Motor neuron (in vitro differentiated cells): ENCODE data around the gene TMTC1. TPM values are rescaled to one million over a fixed set of nuclear protein-coding genes. Genes with fewer than 3 reads are reported as not detected.
A peak's percentile ranks its signal among the peaks of the same experiment; 100 is the strongest.

Experiments used
- ATAC-seq, 8 experiments: fragments of 200-7000 bp; cut with Tn5 transposase; replicated peaks in 6 of 8; 2 replicates each; pipeline ENCODE4 v1.8.0; 2021; ENCODE audit warnings: mild to moderate bottlenecking in 8 of 8, moderate library complexity in 8 of 8
- H3K27ac ChIP-seq, 2 donors: fragments of 250-450 bp; sonication (Bioruptor Pico); 2 replicates each; pipeline ENCODE4 v1.9.0; 2021; ENCODE audit warnings: antibody characterized with exemption in 2 of 2, mild to moderate bottlenecking in 2 of 2, moderate library complexity in 1 of 2
- H3K4me1 ChIP-seq, 2 donors: fragments of 250-450 bp; sonication (Bioruptor Pico); replicated peaks in 1 of 2; 2 replicates each; pipeline ENCODE4 v1.6.1; 2021; ENCODE audit warnings: antibody characterized with exemption in 2 of 2, mild to moderate bottlenecking in 2 of 2, moderate library complexity in 1 of 2
- H3K4me3 ChIP-seq, 5 donors: fragments of 250-450 bp; sonication (Bioruptor Pico); 2 replicates each; pipeline ENCODE4 v1.9.0; 2021; ENCODE audit warnings: antibody characterized with exemption in 5 of 5, mild to moderate bottlenecking in 5 of 5, moderate library complexity in 4 of 5
- WGBS, 10 experiments: fragments of 450-650 bp; shearing (Covaris generic); methylation state at CpG; one replicate each; pipeline ENCODE4 v1.0.0; 2022; 5-methylcytosine and 5-hydroxymethylcytosine counted together
- in situ Hi-C, 9 experiments: fragments of 400-800 bp; cut with MboI; loops; one replicate each; pipeline ENCODE4 v1.15.0; 2021; ENCODE audit warnings: low sequenced_read_pairs in 9 of 9, low pct_unique_long_range_greater_than_20kb in 2 of 9; ENCODE audit not compliant: unreplicated experiment in 9 of 9
- total RNA-seq, 8 experiments: library from RNA; unstranded; fragments of 300-600 nt; gene quantifications; 2 replicates each; pipeline versions ENCODE4 v1.2.3 to v1.2.4, GENCODE V29; 2022

The TMTC1 gene
- total RNA-seq, 8 experiments from 2014 or later, result 5.8 to 98.0 (median 10.4) TPM

GRCh38 chr12:29743801-29744200 lies 39.9 kb downstream of the TMTC1 start:
- 0 to 83% (median 33%) methylated on average over 1 to 3 of the region's 3 CpGs; no CpG with 5 or more reads in 2 of the 10 experiments for WGBS, 10 experiments
- no peak overlapping the region for H3K4me3 ChIP-seq
- ATAC-seq, result peak in 6 of 8 experiments; percentile 26 to 99 (median 94)
- H3K4me1 ChIP-seq, result no peaks in the 10 kb centered on the region
- no peak overlapping the region for H3K27ac ChIP-seq
- in situ Hi-C loops, result no loop called here

DNA sequence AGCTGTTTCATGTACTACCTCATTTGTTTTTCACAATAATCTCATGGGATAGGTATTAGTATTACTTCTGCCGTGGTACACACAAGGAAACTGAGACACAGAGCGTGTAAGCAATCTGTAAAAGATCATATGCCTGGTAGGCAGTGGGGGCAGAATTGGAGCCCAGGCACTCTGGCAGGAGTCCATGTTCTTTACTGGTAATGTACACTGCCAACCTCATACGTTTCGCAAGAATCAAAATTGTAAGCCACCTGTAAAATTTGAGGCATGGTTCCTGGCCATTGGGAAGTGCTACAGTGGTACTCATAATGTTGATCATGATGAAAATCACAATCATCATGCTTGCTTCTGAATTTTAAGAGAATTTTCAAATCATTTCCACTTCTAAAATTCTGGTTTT lies 40.7 kb downstream of the TMTC1 start:
- no peak for ATAC-seq

DNA sequence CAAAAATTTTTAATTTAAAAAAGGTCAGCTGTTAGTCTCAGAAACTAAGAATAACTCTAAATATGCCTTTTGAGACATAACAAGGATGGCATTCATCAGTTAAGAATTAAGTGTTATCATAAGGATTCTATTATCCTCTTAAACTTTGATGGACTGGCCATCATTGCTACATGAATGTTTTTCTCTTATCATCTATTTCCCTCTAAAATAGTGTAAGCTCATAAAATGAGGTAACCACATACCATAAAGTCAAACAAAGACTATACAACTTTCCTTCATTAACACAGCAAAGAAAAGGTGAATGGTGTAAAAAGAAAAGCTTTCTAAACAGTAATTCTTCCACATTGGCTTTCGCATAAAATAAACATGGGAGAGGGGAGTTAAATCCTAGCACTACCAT lies 41.1 kb downstream of the TMTC1 start:
- in situ Hi-C loops, result no loop called here

More for the DNA sequence above, 40.7 kb downstream of the TMTC1 start:
- in situ Hi-C loops, result no loop called here
- H3K4me1 ChIP-seq, result no peaks in the 10 kb centered on the region
- no peak overlapping the region for H3K27ac ChIP-seq
- H3K4me3 ChIP-seq, result no peak overlapping the region
- WGBS, 10 experiments, result 51 to 100% (median 95%) methylated on average over 2 to 4 of the region's 4 CpGs; no CpG with 5 or more reads in 2 of the 10 experiments

GRCh38 chr12:29741342-29742241 lies 42.1 kb downstream of the TMTC1 start:
- no peak overlapping the region for H3K27ac ChIP-seq
- H3K4me1 ChIP-seq, result no peaks in the 10 kb centered on the region
- ATAC-seq, result no peak
- no peak overlapping the region for H3K4me3 ChIP-seq
- in situ Hi-C loops, result no loop called here
- 53 to 100% (median 90%) methylated on average over 1 to 7 of the region's 7 CpGs for WGBS, 10 experiments

More for the DNA sequence above, 41.1 kb downstream of the TMTC1 start:
- WGBS, 10 experiments, result 25 to 100% (median 100%) methylated on average over 1 of the region's 1 CpG; no CpG with 5 or more reads in 3 of the 10 experiments
- Histone ChIP-seq H3K4me1 (no peaks in the 10 kb centered on the region), H3K4me3 (no peak overlapping the region), H3K27ac (no peak overlapping the region)
- no peak for ATAC-seq

DNA sequence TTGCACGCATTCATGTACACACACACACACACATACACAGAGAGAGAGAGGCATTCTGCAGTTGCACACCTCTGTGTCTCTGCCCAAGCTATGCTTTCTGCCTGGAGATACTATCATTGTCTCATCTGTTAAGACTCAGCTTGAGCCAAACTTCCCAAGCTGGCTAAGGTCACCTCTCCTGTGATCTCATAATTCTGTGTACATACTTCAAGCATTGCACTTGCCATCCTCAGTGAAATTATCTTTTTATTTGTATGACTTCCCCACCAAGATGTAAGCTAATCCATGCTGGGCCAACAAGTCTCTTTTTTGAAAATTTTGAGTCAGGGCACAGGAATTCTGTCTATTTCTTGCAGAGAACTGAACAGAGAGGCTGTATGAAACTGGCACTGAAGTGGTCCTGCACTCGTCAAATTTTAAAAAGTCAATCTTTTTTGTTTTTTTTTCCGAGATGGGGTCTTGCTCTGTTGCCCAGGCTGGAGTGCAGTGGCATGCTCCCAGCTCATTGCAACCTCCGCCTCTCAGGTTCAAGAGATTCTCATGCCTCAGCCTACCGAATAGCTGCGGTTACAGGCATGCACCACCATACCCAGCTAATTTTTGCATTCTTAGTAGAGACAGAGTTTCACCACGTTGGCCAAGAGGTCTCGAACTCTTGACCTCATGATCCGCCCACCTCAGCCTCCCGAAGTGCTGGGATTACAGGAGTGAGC lies 44.3 kb downstream of the TMTC1 start:
- whole genome bisulfite sequencing, 10 experiments, result 60 to 97% (median 84%) methylated on average over 1 to 10 of the region's 10 CpGs; no CpG with 5 or more reads in 2 of the 10 experiments
- no peak for ATAC-seq
- no peak overlapping the region for H3K27ac ChIP-seq
- in situ Hi-C loops, result no loop called here
- H3K4me3 ChIP-seq, result no peak overlapping the region
- no peaks in the 10 kb centered on the region for H3K4me1 ChIP-seq

GRCh38 chr12:29738365-29738764 lies 45.4 kb downstream of the TMTC1 start:
- in situ Hi-C loops, result no loop called here
- no peak overlapping the region for H3K27ac ChIP-seq
- ATAC-seq, result no peak
- WGBS, 10 experiments, result 4 to 100% (median 84%) methylated on average over 2 to 3 of the region's 3 CpGs; no CpG with 5 or more reads in 1 of the 10 experiments
- H3K4me1 ChIP-seq, result peaks cover 0 to 5% of the 10 kb centered on the region in 2 donors
- H3K4me3 ChIP-seq, result no peak overlapping the region

DNA sequence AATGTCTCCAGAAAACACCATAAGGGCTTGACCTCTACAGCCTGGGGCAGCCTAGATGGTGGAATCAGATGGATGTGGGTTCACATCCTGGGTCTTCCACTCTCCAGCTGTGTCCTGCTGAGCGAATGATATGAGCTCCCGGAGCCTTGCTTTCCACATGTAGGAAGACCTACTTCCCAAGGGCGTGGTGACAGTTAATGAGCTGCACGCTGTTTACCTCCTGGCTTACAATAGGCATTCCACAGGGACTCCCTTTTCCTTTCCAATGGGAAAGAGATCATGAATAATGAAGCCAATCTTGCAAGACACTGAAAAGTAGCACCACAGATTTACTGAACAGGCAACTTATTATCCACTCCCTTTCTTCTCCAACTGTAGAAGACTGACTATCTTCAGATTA lies 46.1 kb downstream of the TMTC1 start:
- Histone ChIP-seq H3K4me3 (no peak overlapping the region), H3K27ac (no peak overlapping the region), H3K4me1 (peaks cover 0 to 5% of the 10 kb centered on the region in 2 donors)
- WGBS, 10 experiments, result 38 to 100% (median 83%) methylated on average over 1 to 4 of the region's 4 CpGs; no CpG with 5 or more reads in 5 of the 10 experiments
- no peak for ATAC-seq
- in situ Hi-C loops, result no loop called here

DNA sequence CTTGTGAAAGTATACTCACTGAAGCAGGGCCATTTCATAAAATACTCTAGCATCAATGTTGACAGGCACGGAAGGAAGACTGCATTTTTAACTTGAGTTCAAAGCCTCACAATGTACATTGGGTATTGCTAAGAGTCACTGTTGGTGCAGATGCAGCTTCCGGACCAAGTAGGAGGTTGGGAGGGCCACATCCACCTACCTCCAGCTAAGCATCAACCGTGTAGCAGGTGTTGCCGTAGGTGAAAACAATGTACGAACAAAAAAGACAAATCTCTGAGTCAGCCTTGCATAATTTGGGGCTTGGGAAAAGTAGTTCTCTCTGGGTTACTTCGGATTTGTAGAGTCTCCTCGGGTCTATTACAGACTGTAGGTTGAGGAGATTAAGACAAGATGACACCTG lies 48.1 kb downstream of the TMTC1 start:
- in situ Hi-C loops, result no loop called here
- 43 to 100% (median 93%) methylated on average over 1 to 6 of the region's 7 CpGs; no CpG with 5 or more reads in 1 of the 10 experiments for WGBS, 10 experiments
- H3K4me1 ChIP-seq, result peaks cover 0 to 5% of the 10 kb centered on the region in 2 donors
- H3K27ac ChIP-seq, result no peak overlapping the region
- H3K4me3 ChIP-seq, result no peak overlapping the region
- no peak for ATAC-seq

DNA sequence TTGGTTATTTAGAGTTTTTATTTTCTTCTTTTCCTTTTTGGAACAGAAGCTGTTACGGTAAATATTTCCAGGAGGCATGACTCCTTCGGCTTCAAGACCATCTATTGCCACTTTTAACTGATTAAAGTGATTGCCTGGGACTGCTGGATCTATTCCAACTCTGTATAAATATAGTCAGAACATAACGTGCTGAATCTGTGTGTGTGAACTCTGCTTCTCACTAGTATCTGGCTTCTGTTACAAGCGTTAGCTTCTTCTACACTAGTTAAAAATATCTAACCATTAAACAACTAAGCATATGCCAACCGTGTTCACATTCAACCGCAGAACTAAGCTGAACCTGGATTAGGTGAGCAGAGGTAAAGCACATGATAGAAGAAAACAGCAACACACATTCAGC lies 49.0 kb downstream of the TMTC1 start:
- 27 to 96% (median 86%) methylated on average over 2 to 6 of the region's 6 CpGs for WGBS, 10 experiments
- Histone ChIP-seq H3K4me3 (no peak overlapping the region), H3K4me1 (peaks cover 0 to 5% of the 10 kb centered on the region in 2 donors), H3K27ac (no peak overlapping the region)
- in situ Hi-C loops, result no loop called here
- no peak for ATAC-seq

DNA sequence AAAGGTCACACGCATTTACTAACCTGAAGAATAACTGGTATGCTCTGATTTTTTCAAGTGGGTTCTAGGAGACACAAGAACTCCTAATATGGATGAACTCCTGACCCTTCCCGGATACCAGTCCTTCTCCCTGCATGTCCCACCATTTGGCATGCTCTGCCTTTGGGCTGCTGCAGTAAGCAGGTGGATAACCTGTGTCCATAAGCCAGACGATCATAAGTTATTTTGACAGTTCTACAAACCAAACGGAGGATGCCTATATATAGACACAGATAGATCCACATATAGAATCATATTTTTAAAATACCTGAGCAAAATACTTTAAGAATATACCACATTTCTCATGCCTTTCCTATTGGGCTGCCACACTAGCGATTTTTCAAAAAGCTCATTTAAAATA lies 49.4 kb downstream of the TMTC1 start:
- WGBS, 10 experiments, result 70 to 100% (median 93%) methylated on average over 1 to 5 of the region's 5 CpGs
- peaks cover 0 to 5% of the 10 kb centered on the region in 2 donors for H3K4me1 ChIP-seq
- no peak overlapping the region for H3K27ac ChIP-seq
- in situ Hi-C loops, result no loop called here
- no peak for ATAC-seq
- no peak overlapping the region for H3K4me3 ChIP-seq

GRCh38 chr12:29733501-29733900 lies 50.2 kb downstream of the TMTC1 start:
- H3K4me3 ChIP-seq, result no peak overlapping the region
- no peak overlapping the region for H3K27ac ChIP-seq
- H3K4me1 ChIP-seq, result peaks cover 0 to 5% of the 10 kb centered on the region in 2 donors
- in situ Hi-C loops, result no loop called here
- WGBS, 10 experiments, result 58 to 100% (median 100%) methylated on average over 1 of the region's 1 CpG; no CpG with 5 or more reads in 1 of the 10 experiments
- ATAC-seq, result no peak

DNA sequence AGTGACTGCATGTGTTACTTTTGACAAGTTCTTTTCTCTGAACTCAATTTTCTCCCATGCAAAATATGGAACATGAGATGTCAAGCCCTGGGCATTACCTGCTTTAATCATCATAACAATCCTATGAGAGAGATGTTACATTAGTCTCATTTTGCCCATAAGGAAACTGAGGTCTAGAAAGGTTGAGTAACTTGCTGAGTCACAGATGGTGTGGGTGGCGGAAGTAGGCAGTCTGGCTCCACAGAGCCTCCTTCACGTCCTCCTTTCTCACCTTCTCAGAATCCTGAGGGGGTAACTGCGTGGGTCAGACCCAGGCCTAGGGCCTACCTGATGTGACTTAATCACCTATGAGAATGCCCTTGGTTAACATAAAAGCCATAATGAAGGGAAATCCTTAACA lies 50.7 kb downstream of the TMTC1 start:
- WGBS, 10 experiments, result 24 to 100% (median 61%) methylated on average over 2 to 3 of the region's 3 CpGs; no CpG with 5 or more reads in 5 of the 10 experiments
- H3K4me1 ChIP-seq, result peaks cover 0 to 5% of the 10 kb centered on the region in 2 donors
- no peak for ATAC-seq
- no peak overlapping the region for H3K27ac ChIP-seq
- H3K4me3 ChIP-seq, result no peak overlapping the region
- in situ Hi-C loops, result no loop called here

DNA sequence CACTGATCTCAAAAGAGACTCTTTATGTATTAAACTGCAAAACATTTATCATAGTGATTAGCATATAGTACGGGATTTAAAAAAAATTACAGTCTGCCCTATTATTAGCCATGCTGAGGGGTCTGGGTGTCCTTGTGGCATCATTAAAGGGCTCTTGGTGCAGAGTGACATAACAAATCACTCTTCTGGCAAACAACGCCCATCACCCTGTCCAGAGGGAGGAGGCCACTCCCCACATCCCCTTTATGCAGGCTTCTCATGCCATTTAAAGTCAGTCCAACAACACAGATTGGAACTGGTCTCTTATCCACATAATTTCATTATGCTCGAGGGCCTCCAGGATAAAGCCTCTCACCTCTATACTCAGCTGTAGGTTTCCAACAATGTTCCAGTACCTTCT lies 51.1 kb downstream of the TMTC1 start:
- Histone ChIP-seq H3K27ac (no peak overlapping the region), H3K4me3 (no peak overlapping the region), H3K4me1 (peaks cover 0 to 5% of the 10 kb centered on the region in 2 donors)
- ATAC-seq, result no peak
- in situ Hi-C loops, result no loop called here
- 47 to 100% (median 79%) methylated on average over 1 to 3 of the region's 3 CpGs; no CpG with 5 or more reads in 3 of the 10 experiments for WGBS, 10 experiments
